Measurements from ENCODE around the gene GPC6. TPM values are rescaled to one million over a fixed set of nuclear protein-coding genes. Genes with fewer than 3 reads are reported as not detected.

The GPC6 gene
- total RNA-seq, 1 donor from 2014 or later: 50.3 TPM

GRCh38 chr13:93217721-93218261, 8.8 kb upstream of the GPC6 start:
- no peak overlapping the region for H3K27ac Mint-ChIP-seq
- no peaks in the 10 kb centered on the region for H3K9me3 Mint-ChIP-seq (ENCODE audit: low read depth)
- no peaks in the 10 kb centered on the region for H3K36me3 Mint-ChIP-seq (ENCODE audit: insufficient read depth)
- peaks cover 15% of the 10 kb centered on the region for H3K4me1 Mint-ChIP-seq (ENCODE audit: low read depth)
- no peak for DNase-seq (ENCODE audit: low spot score, unreplicated experiment)
- no peak overlapping the region for H3K4me3 Mint-ChIP-seq (ENCODE audit: low read depth)
- TF ChIP-seq CTCF (IDR thresholded peaks at IDR 0.05; ENCODE audit: unreplicated experiment): no peak
- H3K27me3 Mint-ChIP-seq: no peaks in the 10 kb centered on the region

- no peak for DNase-seq (ENCODE audit: low spot score, unreplicated experiment)
- Mint-ChIP-seq H3K27me3 (no peaks in the 10 kb centered on the region), H3K4me1 (ENCODE audit: low read depth) (peaks cover 18% of the 10 kb centered on the region), H3K36me3 (ENCODE audit: insufficient read depth) (no peaks in the 10 kb centered on the region), H3K27ac (no peak overlapping the region), H3K9me3 (ENCODE audit: low read depth) (no peaks in the 10 kb centered on the region), H3K4me3 (ENCODE audit: low read depth) (no peak overlapping the region)
- TF ChIP-seq CTCF (IDR thresholded peaks at IDR 0.05; ENCODE audit: unreplicated experiment): no peak
Observed at GRCh38 chr13:93218583-93218982, 8.0 kb upstream of the GPC6 start.

- peaks cover 28% of the 10 kb centered on the region for H3K4me1 Mint-ChIP-seq (ENCODE audit: low read depth)
- peaks cover 3% of the 10 kb centered on the region for H3K9me3 Mint-ChIP-seq (ENCODE audit: low read depth)
- no peak for TF ChIP-seq CTCF (IDR thresholded peaks at IDR 0.05; ENCODE audit: unreplicated experiment)
- peaks cover 3% of the 10 kb centered on the region for H3K36me3 Mint-ChIP-seq (ENCODE audit: insufficient read depth)
- no peaks in the 10 kb centered on the region for H3K27me3 Mint-ChIP-seq
- no peak overlapping the region for H3K4me3 Mint-ChIP-seq (ENCODE audit: low read depth)
- no peak for DNase-seq (ENCODE audit: low spot score, unreplicated experiment)
- no peak overlapping the region for H3K27ac Mint-ChIP-seq
Observed at GRCh38 chr13:93220073-93220472, 6.5 kb upstream of the GPC6 start.

GRCh38 chr13:93222976-93223375, 3.6 kb upstream of the GPC6 start:
- TF ChIP-seq CTCF (IDR thresholded peaks at IDR 0.05; ENCODE audit: unreplicated experiment): no peak
- DNase-seq (ENCODE audit: low spot score, unreplicated experiment): no peak
- Mint-ChIP-seq H3K4me3 (ENCODE audit: low read depth) (no peak overlapping the region), H3K36me3 (ENCODE audit: insufficient read depth) (peaks cover 3% of the 10 kb centered on the region), H3K4me1 (ENCODE audit: low read depth) (peaks cover 28% of the 10 kb centered on the region), H3K27ac (no peak overlapping the region), H3K27me3 (no peaks in the 10 kb centered on the region), H3K9me3 (ENCODE audit: low read depth) (peaks cover 3% of the 10 kb centered on the region)

- TF ChIP-seq CTCF (IDR thresholded peaks at IDR 0.05; ENCODE audit: unreplicated experiment): no peak
- H3K9me3 Mint-ChIP-seq (ENCODE audit: low read depth): peaks cover 3% of the 10 kb centered on the region
- peak overlapping the region; percentile 63 for H3K27ac Mint-ChIP-seq
- no peak for DNase-seq (ENCODE audit: low spot score, unreplicated experiment)
- H3K4me1 Mint-ChIP-seq (ENCODE audit: low read depth): peaks cover 37% of the 10 kb centered on the region
- peaks cover 3% of the 10 kb centered on the region for H3K36me3 Mint-ChIP-seq (ENCODE audit: insufficient read depth)
- no peak overlapping the region for H3K4me3 Mint-ChIP-seq (ENCODE audit: low read depth)
- H3K27me3 Mint-ChIP-seq: no peaks in the 10 kb centered on the region
Observed at GRCh38 chr13:93224535-93224934, 2.1 kb upstream of the GPC6 start.

All from progenitor cell of endocrine pancreas (in vitro differentiated cells).